Upper lobe of left lung (tissue), 4 donors: ENCODE measurements around the gene SOX10.

Experiments
- EP300 ChIP-seq, 4 donors: sonication (generic); formaldehyde crosslinking; IDR thresholded peaks; one replicate each; pipeline ENCODE4 v1.5.1; 2017; ENCODE audit warnings: antibody characterized with exemption in 4 of 4, control low read depth in 2 of 4
- POLR2A ChIP-seq, 4 donors: fragments of 450-650 bp; IDR thresholded peaks; one replicate each; pipeline ENCODE4 v1.5.1; 2016 to 2017; ENCODE audit warnings: antibody characterized with exemption in 4 of 4, mild to moderate bottlenecking in 2 of 4
- POLR2AphosphoS5 ChIP-seq, 2 donors: sonication (generic); formaldehyde crosslinking; IDR thresholded peaks; one replicate each; pipeline ENCODE4 v1.5.1; 2017; ENCODE audit warnings: antibody characterized with exemption in 2 of 2
- TF ChIP-seq, protein P1 (sequence below), 6 experiments: fragments of 450-650 bp in 4 of 6; fragments of 200-600 bp in 2 of 6; sonication (generic) in 2 of 6; IDR thresholded peaks; one replicate each; pipeline ENCODE4 v1.5.1; 2016 to 2019; ENCODE audit warnings: antibody characterized with exemption in 6 of 6

GRCh38 chr22:37931893-37932389, 52.4 kb downstream of the SOX10 start:
- TF ChIP-seq POLR2A (IDR thresholded peaks at IDR 0.05) = no peak
- TF ChIP-seq, protein P1, sequence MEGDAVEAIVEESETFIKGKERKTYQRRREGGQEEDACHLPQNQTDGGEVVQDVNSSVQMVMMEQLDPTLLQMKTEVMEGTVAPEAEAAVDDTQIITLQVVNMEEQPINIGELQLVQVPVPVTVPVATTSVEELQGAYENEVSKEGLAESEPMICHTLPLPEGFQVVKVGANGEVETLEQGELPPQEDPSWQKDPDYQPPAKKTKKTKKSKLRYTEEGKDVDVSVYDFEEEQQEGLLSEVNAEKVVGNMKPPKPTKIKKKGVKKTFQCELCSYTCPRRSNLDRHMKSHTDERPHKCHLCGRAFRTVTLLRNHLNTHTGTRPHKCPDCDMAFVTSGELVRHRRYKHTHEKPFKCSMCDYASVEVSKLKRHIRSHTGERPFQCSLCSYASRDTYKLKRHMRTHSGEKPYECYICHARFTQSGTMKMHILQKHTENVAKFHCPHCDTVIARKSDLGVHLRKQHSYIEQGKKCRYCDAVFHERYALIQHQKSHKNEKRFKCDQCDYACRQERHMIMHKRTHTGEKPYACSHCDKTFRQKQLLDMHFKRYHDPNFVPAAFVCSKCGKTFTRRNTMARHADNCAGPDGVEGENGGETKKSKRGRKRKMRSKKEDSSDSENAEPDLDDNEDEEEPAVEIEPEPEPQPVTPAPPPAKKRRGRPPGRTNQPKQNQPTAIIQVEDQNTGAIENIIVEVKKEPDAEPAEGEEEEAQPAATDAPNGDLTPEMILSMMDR (IDR thresholded peaks at IDR 0.05) = no peak
- peak in 1 of 4 donors; percentile 90 for TF ChIP-seq EP300 (IDR thresholded peaks at IDR 0.05)
- TF ChIP-seq POLR2AphosphoS5 (IDR thresholded peaks at IDR 0.05) = peak; percentile 42 to 70
